ENCODE results near the gene SSR2. TPM values are rescaled to one million over a fixed set of nuclear protein-coding genes. Genes with fewer than 3 reads are reported as not detected.

Gene SSR2
- total and polyA plus RNA-seq, 4 donors, result 93.1 to 264 (median 173) TPM

DNA sequence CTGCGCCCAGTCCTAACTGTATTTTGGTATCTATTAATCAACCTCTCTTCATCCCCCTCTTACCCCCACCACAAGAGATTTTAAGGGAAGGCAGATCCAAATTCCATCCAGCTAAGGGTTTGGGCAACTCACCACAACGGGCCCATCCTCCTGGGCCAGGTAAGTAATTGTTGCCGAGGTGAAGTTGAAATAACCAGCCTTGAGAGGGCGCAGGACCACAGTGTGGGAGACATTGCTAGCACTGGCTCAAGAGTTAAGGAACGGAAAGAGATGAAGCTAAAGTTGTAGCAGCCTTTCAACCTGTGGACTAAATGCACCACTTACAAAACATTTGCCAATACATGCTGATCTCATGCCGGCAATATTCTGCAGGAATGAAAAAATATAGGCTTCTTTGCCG is 5.9 kb downstream of the SSR2 start:
- Histone ChIP-seq H3K9ac (ENCODE audit: low read depth in 1 of 2, low read length in 2 of 2) (no peak overlapping the region), H3K9me3 (ENCODE audit: control insufficient read depth in 4 of 4, low read length in 3 of 4) (no peaks in the 10 kb centered on the region), H3K4me1 (ENCODE audit: control insufficient read depth in 4 of 4, insufficient read depth in 4 of 4, low read length in 3 of 4) (peaks cover 0 to 7% (median 4%) of the 10 kb centered on the region in 4 donors), H3K27ac (ENCODE audit: low read depth in 1 of 2, low read length in 2 of 2) (no peak overlapping the region), H3K36me3 (ENCODE audit: control insufficient read depth in 4 of 4, insufficient read depth in 3 of 4, low read depth in 1 of 4, low read length in 3 of 4) (peaks cover 35 to 66% (median 52%) of the 10 kb centered on the region in 4 donors), H3K4me3 (ENCODE audit: low read depth in 1 of 3, low read length in 3 of 3) (no peak overlapping the region), H3K27me3 (ENCODE audit: control insufficient read depth in 4 of 4, insufficient read depth in 4 of 4, low read length in 3 of 4) (no peaks in the 10 kb centered on the region)
- WGBS, result 94% methylated on average over 7 of the region's 7 CpGs
- TF ChIP-seq ZBTB33 (IDR thresholded peaks at IDR 0.05), result no peak
- TF ChIP-seq JUND (IDR thresholded peaks at IDR 0.05), result no peak
- TF ChIP-seq FOXA1 (IDR thresholded peaks at IDR 0.05), result no peak
- no peak for TF ChIP-seq RXRA (IDR thresholded peaks at IDR 0.05)
- no peak for DNase-seq (ENCODE audit: low spot score)

GRCh38 chr1:156012051-156012817 is 8.5 kb downstream of the SSR2 start:
- Histone ChIP-seq H3K4me3 (ENCODE audit: low read depth in 1 of 3, low read length in 3 of 3) (no peak overlapping the region), H3K36me3 (ENCODE audit: control insufficient read depth in 4 of 4, insufficient read depth in 3 of 4, low read depth in 1 of 4, low read length in 3 of 4) (peaks cover 38 to 72% (median 59%) of the 10 kb centered on the region in 4 donors), H3K4me1 (ENCODE audit: control insufficient read depth in 4 of 4, insufficient read depth in 4 of 4, low read length in 3 of 4) (no peaks in the 10 kb centered on the region), H3K9me3 (ENCODE audit: control insufficient read depth in 4 of 4, low read length in 3 of 4) (no peaks in the 10 kb centered on the region), H3K27me3 (ENCODE audit: control insufficient read depth in 4 of 4, insufficient read depth in 4 of 4, low read length in 3 of 4) (no peaks in the 10 kb centered on the region), H3K27ac (ENCODE audit: low read depth in 1 of 2, low read length in 2 of 2) (no peak overlapping the region), H3K9ac (ENCODE audit: low read depth in 1 of 2, low read length in 2 of 2) (no peak overlapping the region)
- no peak for TF ChIP-seq RAD21 (IDR thresholded peaks at IDR 0.05)
- TF ChIP-seq FOXA2 (IDR thresholded peaks at IDR 0.05), result no peak
- TF ChIP-seq EGR1 (IDR thresholded peaks at IDR 0.05; ENCODE audit: low read depth in 2 of 2), result no peak
- TF ChIP-seq, protein P1, sequence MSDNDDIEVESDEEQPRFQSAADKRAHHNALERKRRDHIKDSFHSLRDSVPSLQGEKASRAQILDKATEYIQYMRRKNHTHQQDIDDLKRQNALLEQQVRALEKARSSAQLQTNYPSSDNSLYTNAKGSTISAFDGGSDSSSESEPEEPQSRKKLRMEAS (IDR thresholded peaks at IDR 0.05), result no peak
- TF ChIP-seq RXRA (IDR thresholded peaks at IDR 0.05), result no peak
- no peak for TF ChIP-seq YY1 (IDR thresholded peaks at IDR 0.05)
- no peak for TF ChIP-seq HNF4A (conservative IDR thresholded peaks at IDR 0.05)
- no peak for TF ChIP-seq ATF3 (IDR thresholded peaks at IDR 0.05)
- TF ChIP-seq JUND (IDR thresholded peaks at IDR 0.05), result no peak
- 92% methylated on average over 4 of the region's 4 CpGs for WGBS
- DNase-seq (ENCODE audit: low spot score), result no peak

DNA sequence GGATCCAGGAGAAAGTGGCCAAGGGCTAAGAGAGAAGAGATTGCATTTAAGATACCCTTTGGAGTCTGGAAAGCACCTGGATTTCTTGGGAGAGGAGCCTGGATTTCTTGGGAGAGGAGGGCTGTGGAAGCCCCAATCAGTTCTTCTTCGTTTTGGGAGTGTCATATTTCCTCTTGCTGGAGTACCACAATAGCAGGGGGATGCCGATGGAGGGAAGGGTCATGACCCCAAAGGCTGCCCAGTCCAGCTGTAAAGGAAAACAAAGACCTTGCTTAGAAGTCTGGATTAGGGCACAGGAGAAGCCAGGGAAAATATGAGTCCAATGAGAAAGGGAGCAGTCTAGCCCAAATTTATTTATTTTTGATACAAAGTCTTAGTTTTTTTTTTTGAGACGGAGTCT is 11.3 kb downstream of the SSR2 start:
- Histone ChIP-seq H3K27me3 (ENCODE audit: control insufficient read depth in 4 of 4, insufficient read depth in 4 of 4, low read length in 3 of 4) (no peaks in the 10 kb centered on the region), H3K27ac (ENCODE audit: low read depth in 1 of 2, low read length in 2 of 2) (no peak overlapping the region), H3K36me3 (ENCODE audit: control insufficient read depth in 4 of 4, insufficient read depth in 3 of 4, low read depth in 1 of 4, low read length in 3 of 4) (peaks cover 24 to 59% (median 49%) of the 10 kb centered on the region in 4 donors), H3K4me3 (ENCODE audit: low read depth in 1 of 3, low read length in 3 of 3) (no peak overlapping the region), H3K9ac (ENCODE audit: low read depth in 1 of 2, low read length in 2 of 2) (no peak overlapping the region), H3K9me3 (ENCODE audit: control insufficient read depth in 4 of 4, low read length in 3 of 4) (no peaks in the 10 kb centered on the region), H3K4me1 (ENCODE audit: control insufficient read depth in 4 of 4, insufficient read depth in 4 of 4, low read length in 3 of 4) (no peaks in the 10 kb centered on the region)
- DNase-seq (ENCODE audit: low spot score), result no peak
- TF ChIP-seq EGR1 (IDR thresholded peaks at IDR 0.05; ENCODE audit: low read depth in 2 of 2) (no peak), YY1 (IDR thresholded peaks at IDR 0.05) (no peak), RAD21 (IDR thresholded peaks at IDR 0.05) (no peak), HNF4A (conservative IDR thresholded peaks at IDR 0.05) (no peak), SP1 (IDR thresholded peaks at IDR 0.05) (no peak), HNF4G (IDR thresholded peaks at IDR 0.05) (no peak)
- 67% methylated on average over 3 of the region's 3 CpGs for WGBS

Data from liver (tissue), 9 donors.